Measurements from ENCODE around the gene HSF2BP.
"Not testable (repeated sequence)": the region's sequence is repeated elsewhere in the genome, so short reads cannot be mapped to it uniquely, and the experiment has no call there.

GRCh38 chr21:43498924-43499323 is 160.4 kb downstream of the HSF2BP start:
- not testable (repeated sequence) for TF ChIP-seq POLR2A (IDR thresholded peaks at IDR 0.05; ENCODE audit: control extremely low read depth in 1 of 2, low read depth in 2 of 2, low read length in 2 of 2); TAF1 (IDR thresholded peaks at IDR 0.05; ENCODE audit: low read depth, low read length); CBX8 (IDR thresholded peaks at IDR 0.05; ENCODE audit: borderline replicate concordance, low read depth, low read length); CTCF (IDR thresholded peaks at IDR 0.05; ENCODE audit: control extremely low read depth in 1 of 3, insufficient read depth in 1 of 3, low read depth in 1 of 3, low read length in 3 of 3); EP300 (IDR thresholded peaks at IDR 0.05; ENCODE audit: borderline replicate concordance in 1 of 2, low read depth in 2 of 2, low read length in 2 of 2); JUN (IDR thresholded peaks at IDR 0.05; ENCODE audit: low read depth, low read length); RAD21 (IDR thresholded peaks at IDR 0.05 in 1 of 2, conservative IDR thresholded peaks at IDR 0.05 in 1 of 2; ENCODE audit: low read depth in 2 of 2, low read length in 2 of 2); EZH2 (IDR thresholded peaks at IDR 0.05; ENCODE audit: low read depth, low read length, severe bottlenecking); SIN3A (conservative IDR thresholded peaks at IDR 0.05 in 1 of 2, IDR thresholded peaks at IDR 0.05 in 1 of 2; ENCODE audit: low read depth in 1 of 2, low read length in 2 of 2); CHD2 (IDR thresholded peaks at IDR 0.05; ENCODE audit: low read length)
